Measurements from ENCODE around the gene CRTAC1.
A peak's percentile ranks its signal among the peaks of the same experiment; 100 is the strongest.

The CRTAC1 gene, protein sequence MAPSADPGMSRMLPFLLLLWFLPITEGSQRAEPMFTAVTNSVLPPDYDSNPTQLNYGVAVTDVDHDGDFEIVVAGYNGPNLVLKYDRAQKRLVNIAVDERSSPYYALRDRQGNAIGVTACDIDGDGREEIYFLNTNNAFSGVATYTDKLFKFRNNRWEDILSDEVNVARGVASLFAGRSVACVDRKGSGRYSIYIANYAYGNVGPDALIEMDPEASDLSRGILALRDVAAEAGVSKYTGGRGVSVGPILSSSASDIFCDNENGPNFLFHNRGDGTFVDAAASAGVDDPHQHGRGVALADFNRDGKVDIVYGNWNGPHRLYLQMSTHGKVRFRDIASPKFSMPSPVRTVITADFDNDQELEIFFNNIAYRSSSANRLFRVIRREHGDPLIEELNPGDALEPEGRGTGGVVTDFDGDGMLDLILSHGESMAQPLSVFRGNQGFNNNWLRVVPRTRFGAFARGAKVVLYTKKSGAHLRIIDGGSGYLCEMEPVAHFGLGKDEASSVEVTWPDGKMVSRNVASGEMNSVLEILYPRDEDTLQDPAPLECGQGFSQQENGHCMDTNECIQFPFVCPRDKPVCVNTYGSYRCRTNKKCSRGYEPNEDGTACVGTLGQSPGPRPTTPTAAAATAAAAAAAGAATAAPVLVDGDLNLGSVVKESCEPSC

GRCh38 chr10:98030093-98030821, at the start of gene CRTAC1:
Gene CRTAC1, minus strand, starts transcription at chr10:98030621. Its CDS starts 149 bp downstream, at chr10:98030472.
- DNase-seq, result peak; percentile 65

DNA sequence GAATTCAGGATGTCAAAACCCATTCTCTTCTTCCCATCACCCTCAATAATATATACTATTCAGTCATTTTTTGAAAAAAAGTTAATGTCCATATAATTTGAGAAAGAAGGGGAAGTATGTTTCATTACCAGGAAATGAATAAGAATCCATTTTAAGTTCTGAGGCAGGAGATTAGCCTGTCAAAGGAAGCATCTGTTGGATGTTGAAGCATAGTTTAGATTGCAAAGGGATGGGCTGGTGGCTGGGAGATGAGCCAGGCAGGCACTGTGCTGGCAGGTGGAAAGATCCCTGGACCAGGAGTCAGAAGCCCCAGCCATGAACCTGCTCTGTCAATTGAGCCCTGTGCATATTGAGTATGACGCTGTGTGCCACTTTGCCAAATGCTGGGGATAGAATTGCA, 48.4 kb upstream of the CRTAC1 start:
- DNase-seq, result no peak

DNA sequence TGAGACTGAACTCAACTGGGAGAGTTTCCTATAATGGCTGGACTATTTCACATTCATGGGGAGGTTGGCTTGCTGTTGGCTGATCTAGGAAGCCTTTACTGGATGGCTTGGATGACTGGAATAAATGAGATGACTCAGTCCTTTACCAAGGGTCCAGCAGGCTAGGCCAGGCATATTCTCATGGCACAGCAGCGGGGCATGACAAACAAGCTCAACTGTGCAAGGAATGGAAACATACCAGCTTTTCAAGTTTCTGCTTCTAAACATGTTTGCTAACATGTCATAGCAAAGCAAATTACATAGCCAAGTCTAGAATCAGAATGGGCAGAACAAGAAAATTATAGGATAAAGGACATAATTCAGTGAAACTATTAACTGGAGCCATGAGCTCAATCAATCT, 46.8 kb upstream of the CRTAC1 start:
- DNase-seq, result no peak

DNA sequence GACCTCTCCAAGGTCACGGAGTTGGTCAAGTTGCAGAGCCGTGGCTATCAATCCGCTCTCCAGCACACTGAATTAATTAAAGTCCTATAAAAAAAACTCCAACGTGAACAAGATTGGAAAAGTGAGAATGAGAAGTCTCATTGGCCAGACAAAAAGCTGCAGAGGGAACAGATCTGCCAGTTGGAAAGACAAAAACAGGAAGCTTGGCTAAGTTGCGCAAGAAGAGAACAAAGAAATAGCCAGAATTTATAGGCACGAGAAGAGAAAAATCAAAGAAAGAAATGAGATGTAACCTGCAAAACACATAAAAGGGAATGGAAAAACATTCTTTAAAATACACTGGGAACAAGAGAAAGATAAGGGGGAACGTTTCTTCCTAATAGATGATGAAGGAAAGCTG, 45.7 kb upstream of the CRTAC1 start:
- DNase-seq, result no peak

DNA sequence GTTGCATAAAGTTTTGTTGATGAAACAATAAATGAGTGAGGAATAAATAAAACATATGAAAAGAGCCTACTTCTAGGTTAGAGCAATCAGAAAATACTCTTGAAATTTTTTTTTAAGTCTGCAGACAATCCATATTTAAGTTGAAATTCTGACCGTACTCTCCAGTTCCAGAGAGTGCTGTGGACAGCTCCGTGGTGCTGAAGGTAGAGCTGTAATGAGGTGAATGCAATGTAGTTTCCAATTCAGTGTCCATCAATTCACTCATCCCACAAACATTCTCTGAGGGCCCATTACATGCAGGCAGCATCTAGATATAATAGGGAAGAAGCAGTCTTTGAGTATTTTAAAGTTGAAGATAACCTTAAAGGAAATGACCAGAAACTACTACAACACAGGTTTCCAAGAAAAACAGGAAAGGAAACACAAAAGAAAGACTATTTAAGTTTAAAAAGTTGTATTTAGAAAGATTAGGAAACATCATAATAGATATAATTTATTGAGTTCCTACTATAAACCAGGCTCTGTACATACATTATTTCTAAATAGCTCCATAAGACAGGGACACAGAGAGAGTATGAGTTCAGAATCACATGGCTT, 44.0 kb upstream of the CRTAC1 start:
- no peak for DNase-seq

DNA sequence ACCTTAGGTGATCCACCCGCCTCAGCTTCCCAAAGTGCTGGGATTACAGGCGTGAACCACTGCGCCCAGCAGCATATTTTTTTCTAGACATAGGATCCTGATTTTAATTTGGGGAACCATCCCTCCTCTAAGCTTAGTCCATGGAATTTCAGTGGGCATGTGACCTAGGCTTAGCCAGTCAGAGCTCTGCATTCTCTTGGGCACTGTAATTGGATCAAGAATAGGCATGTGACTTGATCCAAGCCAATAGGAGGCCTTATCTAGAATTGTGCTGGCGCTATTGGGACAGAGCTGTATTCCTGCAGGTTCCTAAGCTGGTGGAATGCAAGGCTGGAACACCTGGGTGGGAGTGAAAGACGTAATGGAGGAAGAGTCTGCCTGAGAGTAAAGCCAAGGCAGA, 36.7 kb upstream of the CRTAC1 start:
- DNase-seq, result no peak

DNA sequence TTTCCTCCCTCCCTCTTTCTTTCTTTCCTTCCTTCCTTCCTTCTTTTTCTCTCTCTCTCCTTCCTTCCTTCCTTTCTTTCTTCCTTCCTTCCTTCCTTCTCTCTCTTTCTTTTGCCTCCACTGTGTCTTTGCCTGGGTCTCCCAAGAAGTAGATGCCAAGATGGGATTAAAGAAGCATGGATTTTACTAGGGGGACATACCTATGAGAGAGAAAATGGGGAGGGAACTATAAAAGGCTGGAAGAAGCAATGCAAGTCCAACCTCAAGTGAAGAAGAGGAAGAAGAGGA, 33.3 kb upstream of the CRTAC1 start:
- no peak for DNase-seq

- no peak for DNase-seq
These were observed 32.0 kb upstream of the CRTAC1 start for GRCh38 chr10:98062424-98062823.

- DNase-seq, result no peak
These were observed 29.7 kb upstream of the CRTAC1 start for GRCh38 chr10:98060079-98060478.

DNA sequence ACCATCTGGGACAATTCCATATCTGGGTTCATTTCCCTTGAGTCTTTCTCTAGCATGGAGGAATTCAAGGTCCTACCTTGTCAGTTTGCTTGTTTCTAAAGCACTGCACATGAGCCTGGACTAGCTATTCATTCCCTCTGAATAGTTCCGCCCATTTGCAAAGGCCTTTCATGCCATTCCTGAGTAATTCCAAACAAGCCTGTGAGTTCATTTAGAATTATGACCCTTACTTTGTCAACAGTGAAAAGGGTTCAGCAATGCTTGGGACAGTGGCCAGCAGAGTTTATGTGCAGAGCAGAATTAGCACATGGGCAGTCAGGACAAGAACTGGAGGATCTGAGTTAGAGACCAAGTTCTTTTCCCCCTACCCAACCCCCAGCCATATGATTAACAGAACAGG, 27.9 kb upstream of the CRTAC1 start:
- DNase-seq, result no peak

DNA sequence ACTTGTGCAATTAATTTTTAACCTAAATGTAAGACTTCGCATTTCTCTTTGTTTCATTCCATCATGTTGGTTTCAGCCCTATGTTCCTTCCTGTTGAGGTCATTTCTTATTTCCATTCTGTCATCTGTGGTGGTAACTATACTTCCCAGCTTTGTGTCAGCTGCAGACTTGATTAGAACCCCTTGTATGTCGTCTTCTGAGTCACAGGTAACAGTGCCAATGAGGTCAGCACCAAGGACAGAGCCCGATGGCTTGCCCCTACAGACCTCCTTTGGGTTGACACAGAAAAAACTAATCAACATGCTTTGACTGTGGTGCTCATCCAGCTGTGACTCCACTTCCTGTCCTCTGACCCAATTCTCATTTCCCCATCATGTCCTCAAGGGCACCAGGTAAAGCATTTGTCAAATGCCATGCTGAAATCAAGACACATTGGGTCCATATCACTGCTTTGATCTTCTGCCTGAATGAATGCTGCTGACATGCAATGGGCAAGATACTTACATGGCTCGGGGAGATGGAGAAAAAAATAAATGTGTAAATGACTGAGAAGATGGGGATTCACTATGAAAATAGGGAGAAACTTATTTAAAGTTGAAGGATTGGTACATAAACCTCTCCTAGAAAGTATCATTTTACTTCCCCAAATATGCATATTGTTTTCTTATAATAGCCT, 25.6 kb upstream of the CRTAC1 start:
- DNase-seq, result no peak

DNA sequence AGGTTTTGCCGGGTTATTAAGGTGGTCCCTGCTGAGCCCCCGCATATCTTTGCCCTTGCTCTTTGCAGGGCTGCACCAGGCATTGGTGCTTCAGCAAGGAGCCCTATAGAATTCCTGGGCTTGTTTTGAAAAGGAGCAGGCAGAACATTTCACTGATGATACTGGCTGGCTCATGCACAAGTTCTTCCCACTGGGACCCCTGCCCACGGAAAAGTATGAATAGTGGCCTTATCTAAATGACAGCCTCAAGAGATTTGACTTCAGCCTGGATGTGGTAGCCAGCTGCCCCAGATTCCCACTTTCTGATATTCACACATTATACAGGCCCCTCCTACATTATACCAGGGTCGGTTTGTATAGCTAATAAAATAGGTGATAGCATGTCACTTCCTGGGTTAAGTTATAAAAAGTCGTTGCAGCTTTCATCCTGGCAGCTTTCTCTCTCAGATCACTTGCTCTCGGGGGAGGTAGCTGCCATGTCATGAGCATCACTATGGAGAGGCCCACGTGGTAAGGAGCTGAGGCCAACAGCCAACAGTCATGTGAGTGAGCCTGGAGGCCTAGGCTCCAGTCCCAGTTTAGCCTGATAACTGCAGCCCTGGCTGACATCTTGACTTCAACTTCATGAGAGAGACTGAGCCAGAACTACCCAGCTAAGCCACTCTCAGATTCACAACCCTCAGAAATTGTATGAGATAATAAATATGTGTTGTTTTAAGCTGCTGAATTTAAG, 16.8 kb upstream of the CRTAC1 start:
- DNase-seq, result peak; percentile 8

- DNase-seq, result peak; percentile 65
These were observed 15.5 kb upstream of the CRTAC1 start for GRCh38 chr10:98045785-98046389.

- peak; percentile 29 for DNase-seq
These were observed 11.1 kb upstream of the CRTAC1 start for GRCh38 chr10:98041352-98042043.

DNA sequence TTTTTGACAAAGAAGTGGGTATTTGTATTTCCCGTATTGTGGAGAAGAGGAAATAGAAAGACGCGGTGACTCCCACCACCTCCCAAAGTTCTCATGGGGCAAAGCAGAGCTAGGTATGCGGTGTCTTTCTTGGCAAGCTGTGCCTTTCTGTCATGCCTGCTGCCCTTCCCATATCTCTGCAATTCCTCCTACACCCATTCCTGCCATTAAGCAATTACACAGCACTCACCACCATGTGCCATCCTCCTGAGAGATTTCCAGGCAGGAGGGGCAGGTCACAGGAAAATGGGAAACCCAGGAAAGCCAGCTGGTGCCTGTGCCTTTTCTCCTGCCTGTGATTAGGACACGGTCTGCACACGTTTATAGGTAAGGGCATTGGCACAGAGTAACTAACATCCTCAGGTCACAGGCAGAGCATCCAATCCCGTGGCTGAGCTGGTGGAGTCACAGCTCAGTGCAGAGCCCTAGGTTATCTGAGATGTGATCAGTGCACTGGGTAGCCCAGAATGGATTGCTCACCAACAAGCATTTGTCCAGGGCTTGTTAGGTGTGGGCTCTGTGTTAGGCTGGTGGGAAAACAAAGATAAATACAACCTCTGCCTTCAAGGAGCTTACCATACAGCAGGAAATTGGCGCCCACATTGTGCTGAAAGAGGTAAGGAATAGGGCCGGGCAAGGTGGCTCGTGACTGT, 9.4 kb upstream of the CRTAC1 start:
- no peak for DNase-seq

DNA sequence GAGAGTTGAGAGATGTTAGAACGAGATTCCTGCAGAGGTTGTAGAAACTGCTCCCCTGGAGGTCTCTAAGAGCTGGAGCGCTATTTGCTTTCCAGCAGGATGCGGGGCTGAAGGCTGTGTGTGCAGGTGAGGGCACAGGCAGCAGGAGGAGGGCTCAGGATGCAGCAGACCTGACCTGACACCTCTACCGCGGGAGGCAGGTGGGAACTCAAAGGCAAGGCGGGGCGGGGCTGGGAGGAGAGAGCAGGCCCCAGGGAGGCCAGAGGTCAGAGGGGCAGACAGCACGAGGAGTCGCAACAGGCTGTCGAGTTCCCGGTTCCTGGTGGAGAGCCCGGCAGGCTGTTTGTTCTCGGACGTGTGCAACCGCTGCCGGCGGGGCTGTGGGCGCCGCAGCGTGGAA, 7.9 kb upstream of the CRTAC1 start:
- no peak for DNase-seq

DNA sequence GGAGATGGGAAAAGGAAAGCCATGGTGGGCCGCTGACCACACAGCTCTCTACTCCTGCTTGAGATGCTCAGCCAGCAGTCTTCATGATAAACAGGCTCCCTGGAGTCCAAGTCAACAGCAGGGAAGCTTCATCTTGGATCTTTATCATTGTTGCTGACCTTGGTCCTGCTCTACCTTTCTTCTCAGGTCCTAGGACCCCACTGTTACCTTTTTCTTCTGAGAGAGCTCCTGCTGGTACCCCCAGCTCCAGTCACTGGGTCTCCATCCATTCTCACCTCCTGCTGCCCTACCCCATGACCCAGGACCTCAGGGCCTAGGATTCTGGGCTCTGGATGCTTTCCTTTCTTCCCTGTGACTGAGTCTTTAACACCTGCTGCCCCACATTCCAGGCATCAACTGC, 5.2 kb upstream of the CRTAC1 start:
- no peak for DNase-seq

- DNase-seq, result no peak
These were observed 3.1 kb upstream of the CRTAC1 start for GRCh38 chr10:98033515-98033914.

DNA sequence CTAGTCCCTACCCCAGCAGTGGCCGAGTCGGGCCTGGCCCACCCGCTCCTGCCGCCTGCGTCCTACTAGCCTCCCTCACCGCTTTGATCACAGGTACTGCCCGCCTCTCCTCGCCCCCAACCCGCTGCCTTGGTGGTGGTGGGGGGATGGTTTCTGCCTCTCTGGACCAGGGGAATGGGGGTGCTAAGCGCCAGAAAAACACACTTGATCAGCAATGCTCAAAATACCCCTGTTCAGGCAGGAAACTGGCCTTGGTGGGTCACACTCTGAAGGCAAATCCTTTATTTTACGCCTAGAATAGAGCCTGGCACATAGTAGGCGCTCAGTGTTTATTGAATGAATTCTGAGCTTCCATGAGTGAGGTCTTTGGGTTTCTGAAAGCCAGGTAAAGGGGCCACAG, 1.0 kb upstream of the CRTAC1 start:
- DNase-seq, result no peak

DNA sequence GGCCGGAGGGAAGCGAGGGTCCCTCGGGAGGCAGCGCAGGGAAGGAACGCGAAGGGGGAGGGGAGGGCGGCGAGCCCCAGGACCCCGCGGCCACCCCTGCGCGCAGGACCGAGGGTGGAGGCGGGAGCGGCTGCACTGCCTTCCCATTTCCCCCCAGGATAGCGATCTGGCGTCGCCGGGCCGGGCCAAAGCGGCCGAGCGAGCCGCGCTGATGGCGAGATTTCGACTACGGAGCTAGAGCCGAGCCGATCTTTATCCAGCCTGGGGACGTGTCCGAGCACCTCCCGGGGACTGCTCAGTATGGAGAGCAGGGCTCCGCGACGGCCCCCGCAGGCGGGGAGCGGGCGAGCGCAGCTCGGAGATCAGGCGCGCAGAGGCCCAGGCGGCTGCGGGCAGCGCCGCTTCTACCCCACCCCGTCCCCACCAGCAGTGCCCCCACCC, 590 bp upstream of the CRTAC1 start:
- peak; percentile 34 for DNase-seq
